PC-9 (cell line): ENCODE measurements around the gene MPV17.

Experiments used
- CTCF ChIP-seq: fragments of 200-600 bp; sonication (generic); conservative IDR thresholded peaks from 2 replicates; pipeline ENCODE4 v1.6.1; 2017; ENCODE audit warnings: mixed run types, antibody characterized with exemption, mild to moderate bottlenecking, moderate library complexity
- EZH2 ChIP-seq: fragments of 200-600 bp; sonication (generic); IDR thresholded peaks from 2 replicates; pipeline ENCODE4 v1.8.0; 2017; ENCODE audit warnings: antibody characterized with exemption, low read depth

DNA sequence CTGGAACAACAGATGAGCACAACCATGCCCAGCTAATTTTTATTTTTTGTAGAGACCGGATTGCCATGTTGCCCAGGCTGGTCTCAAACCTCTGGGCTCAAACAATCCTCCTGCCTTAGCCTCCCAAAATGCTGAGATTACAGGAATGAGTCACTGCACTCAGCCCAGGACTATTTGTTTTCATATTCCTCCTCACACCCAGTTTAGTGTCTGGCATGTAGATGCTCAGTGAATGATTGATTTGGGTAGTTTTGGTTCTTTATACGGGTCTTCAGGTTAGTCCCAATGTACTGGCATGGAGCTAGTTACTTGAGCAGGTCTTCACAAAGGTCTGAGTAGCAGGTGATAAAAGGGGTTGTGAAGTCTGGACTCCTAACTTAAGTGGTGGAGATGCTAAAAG, 41.0 kb upstream of the MPV17 start:
- no peak for TF ChIP-seq CTCF
- TF ChIP-seq EZH2, result no peak
